Nephron progenitor cell (in vitro differentiated cells): ENCODE results near the gene EGFLAM.

Experiments
- DNase-seq: peaks from one replicate; pipeline ENCODE4 v3.0.0; 2021
- H3K27ac Mint-ChIP-seq: 2 replicates; pipeline ENCODE4 v1.8.0; 2021; ENCODE audit warnings: mild to moderate bottlenecking, moderate library complexity, mixed read lengths
- H3K27me3 Mint-ChIP-seq: 2 replicates; pipeline ENCODE4 v1.8.0; 2021; ENCODE audit warnings: mild to moderate bottlenecking, low read depth, mixed read lengths; ENCODE audit not compliant: poor library complexity
- H3K36me3 Mint-ChIP-seq: 2 replicates; pipeline ENCODE4 v1.8.0; 2021; ENCODE audit warnings: low read depth, mixed read lengths
- H3K4me1 Mint-ChIP-seq: 2 replicates; pipeline ENCODE4 v1.8.0; 2021; ENCODE audit warnings: mixed read lengths
- H3K4me3 Mint-ChIP-seq: 2 replicates; pipeline ENCODE4 v1.8.0; 2021; ENCODE audit warnings: mild to moderate bottlenecking, moderate library complexity, mixed read lengths
- H3K9me3 Mint-ChIP-seq: 2 replicates; pipeline ENCODE4 v1.8.0; 2021; ENCODE audit warnings: mild to moderate bottlenecking, moderate library complexity, mixed read lengths
- CTCF ChIP-seq: fragments of 200-600 bp; sonication (generic); IDR thresholded peaks from 2 replicates; pipeline ENCODE4 v1.5.0; 2021; ENCODE audit warnings: antibody characterized with exemption

The EGFLAM gene

GRCh38 chr5:38360323-38361061, 102.1 kb downstream of the EGFLAM start:
- Mint-ChIP-seq H3K27me3 (peaks cover 4% of the 10 kb centered on the region), H3K27ac (no peak overlapping the region), H3K36me3 (peaks cover 9% of the 10 kb centered on the region), H3K4me3 (no peak overlapping the region), H3K9me3 (no peaks in the 10 kb centered on the region), H3K4me1 (no peaks in the 10 kb centered on the region)
- no peak for DNase-seq
- no peak for TF ChIP-seq CTCF

- Mint-ChIP-seq H3K36me3 (peaks cover 9% of the 10 kb centered on the region), H3K27me3 (peaks cover 4% of the 10 kb centered on the region), H3K4me3 (no peak overlapping the region), H3K27ac (no peak overlapping the region), H3K4me1 (no peaks in the 10 kb centered on the region), H3K9me3 (no peaks in the 10 kb centered on the region)
- DNase-seq: no peak
- TF ChIP-seq CTCF: no peak
These were observed 104.4 kb downstream of the EGFLAM start for GRCh38 chr5:38362713-38363112.

GRCh38 chr5:38364825-38365224, 106.5 kb downstream of the EGFLAM start:
- Mint-ChIP-seq H3K4me1 (peaks cover under 1% of the 10 kb centered on the region), H3K4me3 (no peak overlapping the region), H3K36me3 (peaks cover 6% of the 10 kb centered on the region), H3K27ac (no peak overlapping the region), H3K27me3 (peaks cover 4% of the 10 kb centered on the region), H3K9me3 (no peaks in the 10 kb centered on the region)
- no peak for DNase-seq
- no peak for TF ChIP-seq CTCF

- TF ChIP-seq CTCF: no peak
- DNase-seq: no peak
- Mint-ChIP-seq H3K27ac (no peak overlapping the region), H3K4me1 (peaks cover 3% of the 10 kb centered on the region), H3K9me3 (no peaks in the 10 kb centered on the region), H3K27me3 (peaks cover 2% of the 10 kb centered on the region), H3K36me3 (peaks cover 21% of the 10 kb centered on the region), H3K4me3 (no peak overlapping the region)
These were observed 109.1 kb downstream of the EGFLAM start for GRCh38 chr5:38367410-38367809.

- no peak for DNase-seq
- no peak for TF ChIP-seq CTCF
- H3K36me3 Mint-ChIP-seq: peaks cover 23% of the 10 kb centered on the region
- H3K27ac Mint-ChIP-seq: peak overlapping the region; percentile 47
- no peak overlapping the region for H3K4me3 Mint-ChIP-seq
- peaks cover 3% of the 10 kb centered on the region for H3K4me1 Mint-ChIP-seq
- H3K27me3 Mint-ChIP-seq: peaks cover 2% of the 10 kb centered on the region
- H3K9me3 Mint-ChIP-seq: no peaks in the 10 kb centered on the region
These were observed 109.6 kb downstream of the EGFLAM start for GRCh38 chr5:38367966-38368365.

GRCh38 chr5:38369692-38370091, 111.3 kb downstream of the EGFLAM start:
- no peak for TF ChIP-seq CTCF
- DNase-seq: no peak
- peaks cover 23% of the 10 kb centered on the region for H3K36me3 Mint-ChIP-seq
- no peak overlapping the region for H3K27ac Mint-ChIP-seq
- peaks cover 9% of the 10 kb centered on the region for H3K4me1 Mint-ChIP-seq
- H3K9me3 Mint-ChIP-seq: no peaks in the 10 kb centered on the region
- H3K4me3 Mint-ChIP-seq: no peak overlapping the region
- peaks cover 2% of the 10 kb centered on the region for H3K27me3 Mint-ChIP-seq
